Measurements from ENCODE around the gene HTT-AS.

GRCh38 chr4:3077796-3078195 lies 3.5 kb upstream of the HTT-AS start:
- TF ChIP-seq CTCF (IDR thresholded peaks at IDR 0.05) (no peak), POLR2AphosphoS5 (IDR thresholded peaks at IDR 0.05) (no peak), POLR2A (IDR thresholded peaks at IDR 0.05) (no peak)

Data from suprapubic skin (tissue), 4 donors.